ENCODE measurements around the gene MYG1.

- no peak for TF ChIP-seq CTCF (IDR thresholded peaks at IDR 0.05; ENCODE audit: extremely low read depth in 1 of 2, insufficient read depth in 1 of 2, low read depth in 1 of 2, low read length in 2 of 2)
- no peak for TF ChIP-seq MAX (IDR thresholded peaks at IDR 0.05; ENCODE audit: insufficient read depth, insufficient read length)
Measured at GRCh38 chr12:53353257-53353655, 53.8 kb downstream of the MYG1 start.

Measured in endothelial cell of umbilical vein (primary cell).